ENCODE measurements around the gene SYT5.

DNA sequence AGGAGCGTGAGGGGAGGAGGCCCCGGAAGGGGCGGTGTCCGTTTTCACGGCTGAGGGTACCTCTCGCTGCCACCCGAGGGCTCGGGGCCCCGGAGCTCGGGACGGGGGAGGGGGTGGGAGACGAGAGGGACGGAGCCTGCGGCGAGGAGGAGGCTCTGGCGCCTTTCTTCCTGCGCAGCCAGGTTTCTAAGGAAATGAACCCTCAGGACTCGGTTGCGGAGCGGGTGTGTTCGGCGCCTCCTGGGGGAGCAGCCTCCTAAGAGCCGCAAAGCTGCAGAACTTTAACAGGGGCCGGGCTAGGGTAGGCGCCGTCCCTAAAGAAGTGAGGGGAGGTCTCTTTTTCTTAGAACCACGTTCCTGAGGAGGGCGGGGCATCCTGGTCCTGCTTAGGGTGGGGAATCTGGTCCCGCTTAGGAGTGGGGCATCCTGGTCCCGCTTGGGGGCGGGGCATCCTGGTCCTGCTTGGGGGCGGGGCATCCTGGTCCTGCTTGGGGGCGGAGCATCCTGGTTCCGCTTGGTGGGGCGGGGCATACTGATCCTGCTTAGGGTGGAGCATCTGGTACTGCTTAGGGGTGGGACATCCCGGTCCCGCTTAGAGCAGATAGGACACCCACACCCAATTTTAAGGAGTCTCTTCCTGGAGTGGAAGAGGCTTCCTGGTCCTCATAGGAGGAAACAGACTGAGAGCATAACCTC is 6.2 kb downstream of the SYT5 start:
- TF ChIP-seq, protein P1, sequence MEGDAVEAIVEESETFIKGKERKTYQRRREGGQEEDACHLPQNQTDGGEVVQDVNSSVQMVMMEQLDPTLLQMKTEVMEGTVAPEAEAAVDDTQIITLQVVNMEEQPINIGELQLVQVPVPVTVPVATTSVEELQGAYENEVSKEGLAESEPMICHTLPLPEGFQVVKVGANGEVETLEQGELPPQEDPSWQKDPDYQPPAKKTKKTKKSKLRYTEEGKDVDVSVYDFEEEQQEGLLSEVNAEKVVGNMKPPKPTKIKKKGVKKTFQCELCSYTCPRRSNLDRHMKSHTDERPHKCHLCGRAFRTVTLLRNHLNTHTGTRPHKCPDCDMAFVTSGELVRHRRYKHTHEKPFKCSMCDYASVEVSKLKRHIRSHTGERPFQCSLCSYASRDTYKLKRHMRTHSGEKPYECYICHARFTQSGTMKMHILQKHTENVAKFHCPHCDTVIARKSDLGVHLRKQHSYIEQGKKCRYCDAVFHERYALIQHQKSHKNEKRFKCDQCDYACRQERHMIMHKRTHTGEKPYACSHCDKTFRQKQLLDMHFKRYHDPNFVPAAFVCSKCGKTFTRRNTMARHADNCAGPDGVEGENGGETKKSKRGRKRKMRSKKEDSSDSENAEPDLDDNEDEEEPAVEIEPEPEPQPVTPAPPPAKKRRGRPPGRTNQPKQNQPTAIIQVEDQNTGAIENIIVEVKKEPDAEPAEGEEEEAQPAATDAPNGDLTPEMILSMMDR (IDR thresholded peaks at IDR 0.05): no peak
- no peak for TF ChIP-seq POLR2A (IDR thresholded peaks at IDR 0.05)
